Aorta (tissue), 5 donors: ENCODE data around the gene SLC6A19. TPM values are rescaled to one million over a fixed set of nuclear protein-coding genes. Genes with fewer than 3 reads are reported as not detected.
"Not testable (repeated sequence)": the region's sequence is repeated elsewhere in the genome, so short reads cannot be mapped to it uniquely, and the experiment has no call there.

Experiments used
- ATAC-seq: fragments of 200-7000 bp; cut with Tn5 transposase; one replicate; pipeline ENCODE4 v1.9.1; 2022; ENCODE audit warnings: moderate library complexity; ENCODE audit not compliant: low FRiP score
- DNase-seq, 2 donors: peaks; one replicate each; pipeline ENCODE4 v3.0.0-alpha.2; 2020
- H3K27ac ChIP-seq, 2 donors: one replicate each; pipeline ENCODE4 v1.5.1; 2013; ENCODE audit warnings: low read length in 2 of 2, mild to moderate bottlenecking in 2 of 2, moderate library complexity in 2 of 2, control low read depth in 1 of 2, inconsistent platforms in 1 of 2, low read depth in 1 of 2
- H3K27me3 ChIP-seq, 2 donors: one replicate each; pipeline ENCODE4 v1.6.1; 2013; ENCODE audit warnings: control low read depth in 1 of 2, low read length in 1 of 2, mild to moderate bottlenecking in 1 of 2, moderate library complexity in 1 of 2; ENCODE audit not compliant: insufficient read depth in 2 of 2, control insufficient read depth in 1 of 2
- H3K36me3 ChIP-seq, 2 donors: one replicate each; pipeline ENCODE4 v1.6.1; 2013; ENCODE audit warnings: control low read depth in 1 of 2, low read length in 1 of 2, mild to moderate bottlenecking in 1 of 2; ENCODE audit not compliant: insufficient read depth in 2 of 2, control insufficient read depth in 1 of 2
- H3K4me1 ChIP-seq, 2 donors: one replicate each; pipeline ENCODE4 v1.6.1; 2013; ENCODE audit warnings: low read length in 2 of 2, control low read depth in 1 of 2, mild to moderate bottlenecking in 1 of 2, moderate library complexity in 1 of 2; ENCODE audit not compliant: insufficient read depth in 2 of 2, control insufficient read depth in 1 of 2
- H3K4me3 ChIP-seq, 2 donors: one replicate each; pipeline ENCODE4 v1.5.1; 2013; ENCODE audit warnings: low read length in 2 of 2, control low read depth in 1 of 2, mild to moderate bottlenecking in 1 of 2
- H3K9me3 ChIP-seq: one replicate; pipeline ENCODE4 v1.6.1; 2013; ENCODE audit warnings: mild to moderate bottlenecking, low read length; ENCODE audit not compliant: control insufficient read depth
- WGBS, 2 donors: extraction: QIAGEN DNeasy Blood & Tissue Kit; methylation state at CpG; one replicate each; pipeline ENCODE4 v1.1.7; 2013; 5-methylcytosine and 5-hydroxymethylcytosine counted together
- intact Hi-C, 2 donors: fragments of 100-400 bp; cut with DNase I; formaldehyde crosslinking; loops; one replicate each; pipeline versions ENCODE4 v1.14.2 to v1.15.0; 2022
- long read RNA-seq, 2 donors: library from polyadenylated mRNA; unstranded; transcript quantifications; one replicate each; pipeline ENCODE4 v2.0.0, GENCODE V29; 2020 to 2021
- polyA plus RNA-seq, 2 donors: library from polyadenylated mRNA; stranded (reverse); fragments of 200-250 nt; gene quantifications; one replicate each; pipeline ENCODE4 v1.2.3, GENCODE V29; 2013
- total RNA-seq, 2 donors: library from RNA; stranded (reverse); fragmentation: NEBNext Ultra II Directional; extraction: Animal tissue kit (Norgen Biotek cat#: 25700); gene quantifications; one replicate each; pipeline ENCODE4 v1.2.1, GENCODE V29; 2021
- donor health status: healthy with polysubstance abuse.
- donor health status: Bipolar disorder and iron deficiency.
- donor health status: DM: no; HTN: no; CAD: no.
- donor health status: DM: no; HTN: no; CAD: no.
- donor health status: DM: yes; HTN: yes; CAD: no.

The SLC6A19 gene
- total RNA-seq, result under 1 TPM in 1 of 2 donors, not detected in 1; 0.12 TPM
- polyA plus RNA-seq, result 1 to 10 TPM in 1 of 2 donors, not detected in 1; 9.5 TPM
- long read RNA-seq, donor 1, result 0 reads
- long read RNA-seq, donor 2, result 0 reads

DNA sequence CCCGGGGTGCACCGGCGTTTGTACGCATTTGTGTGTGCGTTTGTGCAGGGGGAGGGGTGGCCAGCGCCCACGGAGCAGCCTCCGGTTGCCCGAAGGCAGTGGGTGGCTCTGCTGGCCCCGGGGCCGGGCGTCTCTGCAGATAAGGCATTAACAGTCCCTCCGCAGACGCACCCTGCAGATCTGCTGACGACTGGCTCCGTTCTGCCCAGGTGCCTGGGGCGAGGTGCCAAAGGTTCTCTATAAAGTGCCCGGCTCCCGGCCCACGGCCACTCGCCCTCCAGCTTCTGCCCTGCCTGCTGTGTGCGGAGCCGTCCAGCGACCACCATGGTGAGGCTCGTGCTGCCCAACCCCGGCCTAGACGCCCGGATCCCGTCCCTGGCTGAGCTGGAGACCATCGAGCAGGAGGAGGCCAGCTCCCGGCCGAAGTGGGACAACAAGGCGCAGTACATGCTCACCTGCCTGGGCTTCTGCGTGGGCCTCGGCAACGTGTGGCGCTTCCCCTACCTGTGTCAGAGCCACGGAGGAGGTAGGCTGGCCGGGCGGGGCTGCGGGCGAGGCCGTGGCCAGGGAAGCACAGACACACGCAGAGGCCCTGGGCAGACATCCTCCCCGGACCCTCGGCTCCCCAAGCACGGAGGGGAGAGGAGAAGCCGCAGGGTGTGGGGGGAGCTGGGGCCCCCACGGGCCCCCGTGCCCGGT is at the start of gene SLC6A19:
SLC6A19 (plus strand) TSS at position 269 of the 699 bp plus-strand sequence; CDS start at position 325, 56 bp downstream.
- Histone ChIP-seq H3K27ac (no peak within 1 kb of the TSS), H3K9me3 (no peaks in the 10 kb centered on the region), H3K27me3 (no peaks in the 10 kb centered on the region), H3K4me3 (no peak within 1 kb of the TSS), H3K4me1 (no peaks in the 10 kb centered on the region), H3K36me3 (no peaks in the 10 kb centered on the region)
- ATAC-seq, result no peak
- 61 to 67% methylated on average over 44 to 51 of the region's 51 CpGs for WGBS, 2 donors
- intact Hi-C loops, result no loop called here
- DNase-seq, result peak; percentile 36 to 69

DNA sequence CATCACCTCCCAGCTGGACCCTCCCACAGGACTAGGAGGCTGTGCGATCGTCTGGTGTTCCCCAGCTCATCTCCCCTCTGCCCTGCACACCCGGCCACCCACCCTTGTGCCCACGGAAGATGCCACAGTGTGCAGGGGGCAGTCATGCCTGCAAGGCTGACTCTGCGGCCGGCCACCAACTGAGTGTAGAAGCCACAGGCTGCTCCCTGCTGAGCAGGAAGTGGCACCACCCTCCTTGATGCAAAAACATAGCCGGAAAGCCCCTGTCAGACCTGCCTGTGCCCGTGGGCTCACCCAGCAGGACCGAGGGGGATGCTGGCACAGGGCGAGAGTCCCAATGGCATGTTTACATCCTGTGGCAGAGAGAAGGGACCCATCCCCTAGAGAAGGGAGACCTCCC is 49.2 kb upstream of the SLC6A19 start:
- Histone ChIP-seq H3K4me3 (no peak overlapping the region), H3K27me3 (no peaks in the 10 kb centered on the region), H3K9me3 (peaks cover 4% of the 10 kb centered on the region), H3K4me1 (no peaks in the 10 kb centered on the region), H3K27ac (no peak overlapping the region), H3K36me3 (no peaks in the 10 kb centered on the region)
- 60 to 62% methylated on average over 10 of the region's 10 CpGs for WGBS, 2 donors
- intact Hi-C loops, result no loop called here
- DNase-seq (no peak), ATAC-seq (no peak)

DNA sequence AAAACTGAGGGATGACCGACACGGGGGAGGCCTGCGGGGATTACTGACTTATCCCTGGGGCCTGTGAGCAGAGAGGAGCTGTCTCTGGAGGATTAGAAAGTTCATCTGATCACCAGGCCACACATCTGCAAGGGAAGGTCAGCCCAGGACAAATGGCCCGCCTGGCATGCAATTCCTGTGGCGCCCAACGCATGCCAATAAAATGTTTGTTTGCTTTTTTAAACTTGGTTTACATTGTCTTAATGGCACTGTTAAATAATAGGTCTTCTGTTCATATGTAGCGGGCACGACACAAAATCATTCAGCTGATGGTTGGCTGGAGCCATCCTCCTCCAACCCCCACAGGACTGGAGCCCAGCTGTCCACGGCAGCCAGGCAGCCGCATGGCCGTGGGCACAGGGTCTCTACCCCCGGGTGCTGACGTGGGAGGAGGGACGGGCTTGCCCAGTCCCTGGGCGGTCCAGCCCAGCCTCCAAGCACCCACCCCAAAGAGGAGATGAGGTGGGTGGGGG is 48.6 kb upstream of the SLC6A19 start:
- peaks cover 4% of the 10 kb centered on the region for H3K9me3 ChIP-seq
- no peaks in the 10 kb centered on the region for H3K27me3 ChIP-seq
- no peak overlapping the region for H3K27ac ChIP-seq
- no peak overlapping the region for H3K4me3 ChIP-seq
- intact Hi-C loops, result no loop called here
- ATAC-seq (no peak), DNase-seq (no peak)
- no peaks in the 10 kb centered on the region for H3K4me1 ChIP-seq
- 73 to 78% methylated on average over 15 of the region's 15 CpGs for WGBS, 2 donors
- no peaks in the 10 kb centered on the region for H3K36me3 ChIP-seq

DNA sequence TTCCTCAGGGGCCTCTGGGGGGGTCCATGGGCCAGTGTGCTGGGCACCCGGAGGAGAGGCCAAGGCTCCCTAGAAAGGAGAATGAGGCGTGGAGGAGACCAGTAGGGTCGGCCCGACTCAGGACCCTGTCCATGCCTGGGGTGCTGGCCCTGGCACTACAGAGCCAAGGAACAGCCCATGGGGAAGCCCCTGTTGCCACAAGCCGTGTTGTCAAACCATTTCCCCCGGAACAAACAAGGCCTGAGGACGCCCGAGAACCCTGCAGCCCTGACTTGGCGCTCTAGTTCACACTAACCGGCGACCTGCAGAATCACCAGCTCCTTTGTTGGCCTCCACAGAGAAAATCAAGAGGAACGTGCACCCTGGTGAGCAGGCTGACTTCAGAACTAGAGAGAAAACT is 48.0 kb upstream of the SLC6A19 start:
- H3K27me3 ChIP-seq, result no peaks in the 10 kb centered on the region
- H3K4me1 ChIP-seq, result no peaks in the 10 kb centered on the region
- ATAC-seq, result no peak
- whole genome bisulfite sequencing, 2 donors, result 78% methylated on average over 12 of the region's 12 CpGs
- H3K36me3 ChIP-seq, result no peaks in the 10 kb centered on the region
- no peak overlapping the region for H3K4me3 ChIP-seq
- intact Hi-C loops, result no loop called here
- peaks cover 4% of the 10 kb centered on the region for H3K9me3 ChIP-seq
- no peak for DNase-seq
- H3K27ac ChIP-seq, result no peak overlapping the region

DNA sequence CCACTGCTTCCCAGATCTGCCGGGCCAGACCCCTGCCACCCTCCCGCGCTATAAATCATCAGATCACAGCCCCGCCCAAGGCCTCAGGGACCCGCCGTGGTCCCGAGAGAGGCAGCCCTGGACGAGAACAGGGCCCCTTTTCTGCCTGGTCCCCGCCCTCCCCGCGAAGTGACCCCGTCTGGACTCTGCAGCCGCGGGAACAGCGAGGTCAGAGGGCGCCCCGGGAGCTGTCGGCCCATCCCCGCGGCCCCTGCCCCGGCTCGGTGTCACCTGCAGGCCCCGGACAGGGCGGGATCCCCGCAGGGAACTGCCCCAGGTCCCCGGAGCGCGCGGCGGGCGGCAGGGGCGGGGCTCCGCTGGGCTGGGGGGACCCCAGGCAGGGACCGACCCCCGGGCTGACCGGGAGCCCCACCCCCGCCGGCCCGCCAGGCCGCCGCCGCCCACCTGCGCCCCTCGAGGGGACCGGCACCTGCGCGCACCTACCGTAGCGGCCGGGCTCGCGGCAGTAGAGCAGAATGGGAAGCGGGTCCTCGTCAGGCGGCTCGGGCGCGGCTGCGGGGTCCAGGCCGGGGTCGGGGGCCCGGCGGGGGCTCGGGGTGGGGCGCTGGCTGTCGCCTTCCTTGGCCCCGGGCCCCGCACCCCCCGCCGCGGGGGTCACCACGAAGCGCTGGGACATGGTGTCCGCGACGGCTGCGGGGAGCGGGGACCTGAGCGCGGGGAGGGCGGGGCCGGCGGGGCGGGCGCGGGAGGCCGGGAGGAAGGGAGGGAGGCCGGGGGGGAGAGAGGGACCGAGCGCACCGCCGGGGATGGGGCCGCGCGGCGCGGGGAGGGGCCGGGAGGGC is 46.0 kb upstream of the SLC6A19 start:
- H3K4me1 ChIP-seq, result no peaks in the 10 kb centered on the region
- peaks cover 4% of the 10 kb centered on the region for H3K9me3 ChIP-seq
- ATAC-seq (no peak), DNase-seq (peak in 1 of 2 donors; percentile 71)
- no peak overlapping the region for H3K4me3 ChIP-seq
- H3K27me3 ChIP-seq, result no peaks in the 10 kb centered on the region
- H3K27ac ChIP-seq, result no peak overlapping the region
- 1 to 2% methylated on average over 45 to 98 of the region's 98 CpGs for WGBS, 2 donors
- H3K36me3 ChIP-seq, result no peaks in the 10 kb centered on the region
- intact Hi-C loops, result no loop called here

DNA sequence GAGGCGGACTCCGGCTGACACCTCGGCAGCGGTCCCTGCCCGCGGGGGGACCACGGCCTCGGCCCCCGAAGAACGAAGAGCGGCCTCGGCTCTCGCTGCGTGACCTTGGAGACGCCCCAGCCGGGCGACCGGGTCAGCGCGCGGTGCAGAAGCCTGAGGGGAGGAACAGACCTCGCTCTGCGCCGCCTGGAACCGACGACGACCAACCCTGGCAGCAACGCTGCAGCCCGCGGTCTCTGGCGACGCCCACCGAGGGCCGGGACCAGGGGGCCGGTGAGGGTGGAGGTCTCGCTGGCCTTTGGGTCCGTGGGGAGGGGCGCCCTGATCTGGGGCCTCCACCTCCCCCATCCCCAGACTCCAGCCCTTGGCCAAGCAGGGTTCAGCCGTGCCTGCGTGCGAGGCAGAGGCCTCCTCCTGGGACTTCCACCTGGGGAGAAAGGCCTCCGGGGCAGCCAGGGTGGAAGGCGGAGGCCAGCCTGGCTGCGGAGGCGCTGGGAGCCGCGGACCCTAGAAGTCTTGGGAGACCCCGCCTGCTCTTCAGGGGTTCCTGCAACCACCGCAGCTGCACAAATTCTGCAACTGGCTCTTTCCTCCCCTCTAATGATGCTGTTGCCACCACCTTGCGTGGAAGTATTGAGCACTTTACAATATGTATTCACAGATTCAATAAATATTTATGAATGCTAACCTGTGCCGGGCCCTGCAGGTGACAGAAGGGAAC is 45.2 kb upstream of the SLC6A19 start:
- DNase-seq (peak in 1 of 2 donors; percentile 65), ATAC-seq (no peak)
- H3K4me1 ChIP-seq, result no peaks in the 10 kb centered on the region
- no peaks in the 10 kb centered on the region for H3K36me3 ChIP-seq
- H3K9me3 ChIP-seq, result peaks cover 4% of the 10 kb centered on the region
- no peak overlapping the region for H3K4me3 ChIP-seq
- H3K27me3 ChIP-seq, result no peaks in the 10 kb centered on the region
- WGBS, 2 donors, result 15 to 19% methylated on average over 32 to 51 of the region's 51 CpGs
- intact Hi-C loops, result no loop called here
- H3K27ac ChIP-seq, result no peak overlapping the region

DNA sequence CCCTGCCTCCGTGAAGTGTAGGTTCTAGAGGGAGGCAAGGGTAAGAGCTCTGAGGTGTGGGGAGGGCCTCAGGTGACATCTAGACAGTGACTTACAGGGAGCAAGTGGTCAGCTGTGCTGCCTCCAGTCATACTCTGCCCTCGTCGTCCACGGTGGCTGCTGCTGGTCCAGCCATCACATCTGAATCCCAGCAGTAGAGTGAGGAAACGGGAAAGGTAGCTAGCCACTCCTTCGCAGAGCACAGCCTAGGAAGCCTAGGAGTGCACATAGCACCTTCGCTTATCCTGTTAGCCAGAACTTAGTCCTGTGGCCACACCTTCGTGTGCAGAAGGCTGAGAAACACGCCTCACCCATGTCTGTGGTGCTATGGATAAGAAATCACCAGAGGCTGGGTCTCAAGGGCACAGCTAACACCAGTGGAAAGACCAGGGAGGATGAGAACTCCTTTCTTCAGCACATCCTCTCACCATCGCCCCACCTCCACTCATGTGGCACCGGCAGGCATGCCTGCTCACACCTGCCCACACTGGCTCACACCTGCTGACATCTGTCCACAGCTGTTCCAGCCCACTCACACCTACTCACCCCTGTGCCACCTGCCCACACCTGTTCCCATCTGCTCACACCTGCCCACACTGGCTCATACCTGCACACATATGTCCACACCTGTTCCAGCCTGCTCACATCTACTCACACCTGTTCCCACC is 44.5 kb upstream of the SLC6A19 start:
- no peak overlapping the region for H3K4me3 ChIP-seq
- no peaks in the 10 kb centered on the region for H3K36me3 ChIP-seq
- ATAC-seq (no peak), DNase-seq (peak in 1 of 2 donors; percentile 55)
- H3K27ac ChIP-seq, result no peak overlapping the region
- 91 to 95% methylated on average over 11 of the region's 11 CpGs for WGBS, 2 donors
- H3K9me3 ChIP-seq, result peaks cover 4% of the 10 kb centered on the region
- intact Hi-C loops, result no loop called here
- H3K4me1 ChIP-seq, result no peaks in the 10 kb centered on the region
- H3K27me3 ChIP-seq, result no peaks in the 10 kb centered on the region

DNA sequence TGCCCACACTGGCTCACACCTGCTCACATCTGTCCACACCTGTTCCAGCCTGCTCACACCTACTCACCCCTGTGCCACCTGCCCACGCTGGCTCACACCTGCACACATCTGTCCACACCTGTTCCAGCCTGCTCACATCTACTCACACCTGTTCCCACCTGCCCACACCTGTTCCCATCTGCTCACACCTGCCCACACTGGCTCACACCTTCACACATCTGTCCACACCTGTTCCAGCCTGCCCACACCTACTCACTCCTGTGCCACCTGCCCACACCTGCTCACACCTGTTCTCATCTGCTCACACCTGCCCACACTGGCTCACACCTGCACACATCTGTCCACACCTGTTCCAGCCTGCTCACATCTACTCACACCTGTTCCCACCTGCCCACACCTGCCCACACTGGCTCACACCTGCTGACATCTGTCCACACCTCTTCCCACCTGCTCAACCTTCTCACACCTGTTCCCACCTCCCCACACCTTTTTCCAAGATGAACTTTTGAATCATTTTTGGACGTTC is 43.9 kb upstream of the SLC6A19 start:
- ATAC-seq, H3K9me3 ChIP-seq, H3K4me3 ChIP-seq, intact Hi-C loops, DNase-seq, H3K4me1 ChIP-seq, H3K27me3 ChIP-seq, H3K36me3 ChIP-seq, H3K27ac ChIP-seq: not testable (repeated sequence)
- WGBS, 2 donors, result 65 to 69% methylated on average over 2 of the region's 2 CpGs
